HG03095 (cell line): ENCODE data around the gene PTPRM.

Experiments
- ATAC-seq: cut with Tn5 transposase; IDR thresholded peaks from one replicate; pipeline ENCODE4 v1.9.1; 2021; ENCODE audit warnings: moderate library complexity; ENCODE audit not compliant: unreplicated experiment

The PTPRM gene

GRCh38 chr18:8254654-8255053 is 687.5 kb downstream of the PTPRM start:
- ATAC-seq = no peak

DNA sequence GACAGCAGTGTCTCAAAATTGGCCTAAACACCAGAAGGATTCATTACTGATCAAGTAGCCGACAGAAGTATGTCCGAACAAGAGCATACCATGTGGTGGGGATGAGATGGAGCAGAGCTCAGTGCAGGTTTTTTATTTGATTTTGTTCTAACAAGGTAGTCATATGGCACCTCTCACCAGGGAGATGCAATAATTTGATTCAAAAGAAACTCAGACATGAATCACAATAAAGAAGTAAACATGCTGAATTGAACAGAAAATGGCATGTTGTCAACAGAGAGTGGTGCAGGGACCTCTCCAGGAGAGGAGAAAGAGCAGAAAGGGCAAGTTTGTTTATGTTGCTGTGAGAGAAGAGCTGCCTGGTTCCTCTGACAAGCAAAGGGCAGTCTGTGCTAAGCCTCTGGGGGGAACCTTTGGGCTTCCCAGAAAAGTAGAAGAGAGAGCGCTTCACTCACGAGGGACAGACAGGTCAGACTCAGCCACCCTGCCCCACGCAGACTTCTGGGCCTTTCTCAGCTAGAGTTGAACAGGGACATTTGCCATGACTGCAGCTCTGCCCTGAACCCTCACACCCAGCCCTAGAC is 690.8 kb downstream of the PTPRM start:
- no peak for ATAC-seq

- ATAC-seq = no peak
Measured at GRCh38 chr18:8260319-8260718, 693.2 kb downstream of the PTPRM start.

- no peak for ATAC-seq
Measured at GRCh38 chr18:8260827-8261226, 693.7 kb downstream of the PTPRM start.

GRCh38 chr18:8261651-8262091 is 694.6 kb downstream of the PTPRM start:
- no peak for ATAC-seq

GRCh38 chr18:8262221-8262620 is 695.1 kb downstream of the PTPRM start:
- no peak for ATAC-seq

GRCh38 chr18:8264116-8264515 is 697.0 kb downstream of the PTPRM start:
- no peak for ATAC-seq

DNA sequence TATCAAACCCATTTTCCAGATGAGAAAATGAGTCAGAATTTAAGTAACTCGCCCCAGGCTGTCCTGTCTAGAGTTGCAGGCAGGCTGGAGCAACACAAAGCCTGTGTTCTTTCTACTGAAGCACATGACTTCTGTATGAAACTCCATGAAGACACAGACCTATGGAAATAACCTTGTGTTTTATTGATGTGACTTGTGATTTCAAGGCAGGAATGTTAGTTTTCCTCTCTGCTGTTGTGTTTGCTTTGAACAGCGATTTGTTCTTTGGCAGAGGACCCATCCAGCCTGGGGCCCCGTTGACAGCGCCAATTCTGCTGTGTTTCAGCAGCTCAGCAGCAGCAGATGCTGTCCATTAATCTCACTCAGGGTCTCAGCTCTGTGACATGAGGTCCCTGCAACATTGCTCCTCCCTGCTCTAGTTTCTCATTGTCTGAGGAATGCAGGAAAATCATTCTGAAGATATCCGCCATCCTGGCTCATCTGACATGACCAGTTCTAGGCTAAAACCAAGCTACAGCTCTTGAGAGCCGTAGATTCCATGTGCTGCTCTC is 697.8 kb downstream of the PTPRM start:
- ATAC-seq = no peak

GRCh38 chr18:8272254-8272653 is 705.1 kb downstream of the PTPRM start:
- no peak for ATAC-seq

DNA sequence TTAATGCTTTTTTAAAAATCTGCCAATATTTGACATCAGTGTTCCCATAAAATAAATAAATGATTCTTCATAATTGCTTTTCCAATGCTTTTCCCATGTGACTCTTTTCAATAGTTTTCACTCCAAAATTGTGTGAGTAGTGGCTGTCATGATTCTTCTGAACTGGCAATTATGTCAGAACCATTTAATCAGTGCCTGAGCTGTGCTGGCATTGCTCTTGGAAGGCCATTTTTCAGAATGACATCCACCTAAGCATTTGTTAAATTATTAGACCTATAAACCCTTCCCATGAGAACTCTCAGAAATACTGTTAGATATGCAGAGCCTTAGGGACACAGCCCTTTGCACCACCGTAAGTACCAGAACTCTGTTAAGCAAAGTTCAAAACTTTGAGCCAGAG is 707.3 kb downstream of the PTPRM start:
- no peak for ATAC-seq

GRCh38 chr18:8276406-8276805 is 709.3 kb downstream of the PTPRM start:
- ATAC-seq = no peak

GRCh38 chr18:8277270-8277669 is 710.2 kb downstream of the PTPRM start:
- no peak for ATAC-seq

DNA sequence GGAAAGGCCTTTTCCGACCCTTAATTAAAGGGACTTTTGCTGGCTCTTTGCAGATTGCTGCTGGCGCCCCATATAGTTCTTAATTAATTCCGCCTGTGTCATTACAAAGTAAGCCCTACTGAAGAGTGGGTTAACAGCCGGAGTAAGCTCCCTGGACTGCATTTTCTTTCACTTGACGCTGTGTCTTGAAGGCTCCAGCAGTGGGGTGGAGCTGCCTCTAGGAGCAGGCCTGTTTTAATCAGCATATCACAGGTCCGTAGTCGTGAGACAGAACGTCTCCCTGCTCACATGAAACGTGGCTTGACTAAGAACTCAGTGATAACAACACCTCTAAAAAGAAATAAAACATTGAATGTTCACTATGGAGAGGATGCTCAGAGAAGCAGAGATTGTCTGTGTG is 712.2 kb downstream of the PTPRM start:
- no peak for ATAC-seq

DNA sequence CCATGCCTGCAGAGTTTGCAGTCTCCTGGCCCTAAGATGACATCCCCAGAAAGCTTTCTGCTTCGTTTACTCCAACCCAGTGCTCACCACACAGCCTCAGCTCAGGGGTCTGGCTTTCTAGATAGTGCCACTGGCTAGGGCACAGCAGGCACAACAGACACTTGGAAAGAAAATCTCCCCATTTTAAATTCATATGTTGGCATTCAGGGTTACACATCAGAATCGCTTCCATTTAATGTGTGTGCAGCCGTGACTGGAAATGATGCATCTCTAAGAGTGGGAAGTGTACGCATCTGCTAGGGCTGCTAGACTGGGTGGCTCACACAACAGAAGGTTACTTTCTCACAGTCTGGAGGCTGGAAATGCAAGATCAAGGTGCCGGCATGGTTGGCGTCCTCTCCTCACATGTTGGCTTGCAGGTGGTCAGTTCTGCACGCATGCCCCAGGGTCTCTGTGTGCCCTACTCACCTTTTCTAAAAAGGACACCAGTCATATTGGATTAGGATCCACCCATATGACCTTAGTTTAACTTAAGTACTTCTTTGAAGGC is 712.7 kb downstream of the PTPRM start:
- no peak for ATAC-seq

GRCh38 chr18:8283891-8284585 is 716.9 kb downstream of the PTPRM start:
- ATAC-seq = no peak

DNA sequence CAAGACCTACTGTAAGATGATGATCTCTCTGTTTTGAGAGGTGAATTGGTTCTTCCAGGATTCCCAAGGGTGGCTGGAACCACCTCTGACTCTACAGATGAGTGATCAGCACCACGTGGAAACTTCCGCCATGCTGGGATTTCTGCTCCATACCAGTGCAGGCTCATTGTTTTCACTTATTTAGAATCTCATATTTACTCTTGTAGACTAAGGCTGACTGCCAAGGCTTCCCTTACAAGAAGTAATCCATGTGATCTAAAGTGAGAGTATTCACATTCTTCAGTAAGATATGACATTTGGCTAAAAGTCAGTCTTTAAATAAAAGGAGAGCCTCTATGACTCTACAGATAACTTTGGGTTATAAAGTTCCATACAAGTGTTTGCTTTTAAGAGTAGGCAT is 719.2 kb downstream of the PTPRM start:
- ATAC-seq = no peak

- no peak for ATAC-seq
Measured at GRCh38 chr18:8287196-8287885, 720.2 kb downstream of the PTPRM start.

GRCh38 chr18:8288472-8289195 is 721.5 kb downstream of the PTPRM start:
- ATAC-seq = no peak

DNA sequence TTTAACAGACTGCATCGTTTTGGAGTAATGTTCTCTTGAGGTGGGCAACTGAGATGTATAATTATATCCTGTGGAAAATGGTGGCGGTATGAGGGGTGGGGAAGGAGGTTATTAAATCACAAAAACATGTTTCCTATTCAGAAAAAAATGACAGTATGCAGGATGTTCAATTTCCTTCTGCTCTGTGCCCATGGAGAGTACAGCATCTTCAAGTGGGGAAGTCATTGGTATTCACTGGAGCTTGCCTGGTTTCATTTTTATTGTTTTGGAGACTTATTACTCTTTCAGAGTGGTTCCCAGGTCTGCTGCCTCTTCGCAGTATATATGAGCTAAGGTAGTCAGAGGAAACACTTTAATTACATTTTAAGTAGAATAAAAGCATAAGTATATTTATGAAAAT is 723.3 kb downstream of the PTPRM start:
- no peak for ATAC-seq

GRCh38 chr18:8290913-8291312 is 723.8 kb downstream of the PTPRM start:
- ATAC-seq = no peak

- no peak for ATAC-seq
Measured at GRCh38 chr18:8293184-8293583, 726.1 kb downstream of the PTPRM start.
